GM18526 (cell line): Measurements from ENCODE around the gene RPL32.
A peak's percentile ranks its signal among the peaks of the same experiment; 100 is the strongest.

Experiments used
- POLR2A ChIP-seq: IDR thresholded peaks from 3 replicates; pipeline ENCODE4 v1.6.1; 2011; ENCODE audit not compliant: insufficient read length; ENCODE audit errors: extremely low read depth

Gene RPL32

DNA sequence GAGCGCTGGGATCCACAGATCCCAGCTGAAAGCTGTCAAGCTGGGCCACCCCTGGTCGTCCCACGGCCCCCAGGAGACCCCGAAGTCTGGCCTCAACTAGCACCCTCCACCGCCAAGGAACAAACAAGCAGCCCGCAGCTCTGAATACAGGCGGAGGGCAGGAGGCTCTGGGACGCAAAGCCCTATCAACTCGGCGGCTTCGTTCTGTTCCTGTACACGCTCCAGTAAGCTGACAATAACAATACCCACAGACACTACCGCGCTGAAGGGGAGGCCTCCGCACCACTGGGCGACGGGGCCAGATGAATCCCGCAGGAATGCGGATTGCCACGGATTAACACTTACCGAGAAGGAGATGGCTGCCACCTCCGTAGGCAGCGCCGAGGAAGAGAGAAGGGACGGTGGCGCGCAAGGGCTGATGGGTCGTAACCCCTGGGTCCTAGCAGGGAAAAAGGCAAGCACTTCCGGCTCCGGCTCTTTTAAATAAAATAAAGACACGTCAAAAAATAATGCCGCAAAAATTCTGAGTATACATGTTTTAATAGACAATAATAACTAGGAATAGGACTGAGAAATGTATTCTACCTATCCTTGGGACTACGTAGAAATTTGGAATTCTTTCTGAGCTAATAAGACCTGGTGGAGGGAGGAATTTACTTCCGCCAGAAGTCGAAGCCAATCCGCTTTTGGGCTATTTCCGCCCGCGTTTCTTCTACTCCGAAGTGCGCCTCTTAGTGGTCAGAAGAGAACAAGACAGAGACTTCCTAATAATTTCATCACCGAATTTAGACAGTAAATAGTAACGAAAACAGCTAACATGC is at the start of gene RPL32:
Gene RPL32 (minus strand): TSS at position 417 of the 821 bp plus-strand sequence. CDS start 1,328 bp downstream, outside the sequence.
- TF ChIP-seq POLR2A, result peak; percentile 97

DNA sequence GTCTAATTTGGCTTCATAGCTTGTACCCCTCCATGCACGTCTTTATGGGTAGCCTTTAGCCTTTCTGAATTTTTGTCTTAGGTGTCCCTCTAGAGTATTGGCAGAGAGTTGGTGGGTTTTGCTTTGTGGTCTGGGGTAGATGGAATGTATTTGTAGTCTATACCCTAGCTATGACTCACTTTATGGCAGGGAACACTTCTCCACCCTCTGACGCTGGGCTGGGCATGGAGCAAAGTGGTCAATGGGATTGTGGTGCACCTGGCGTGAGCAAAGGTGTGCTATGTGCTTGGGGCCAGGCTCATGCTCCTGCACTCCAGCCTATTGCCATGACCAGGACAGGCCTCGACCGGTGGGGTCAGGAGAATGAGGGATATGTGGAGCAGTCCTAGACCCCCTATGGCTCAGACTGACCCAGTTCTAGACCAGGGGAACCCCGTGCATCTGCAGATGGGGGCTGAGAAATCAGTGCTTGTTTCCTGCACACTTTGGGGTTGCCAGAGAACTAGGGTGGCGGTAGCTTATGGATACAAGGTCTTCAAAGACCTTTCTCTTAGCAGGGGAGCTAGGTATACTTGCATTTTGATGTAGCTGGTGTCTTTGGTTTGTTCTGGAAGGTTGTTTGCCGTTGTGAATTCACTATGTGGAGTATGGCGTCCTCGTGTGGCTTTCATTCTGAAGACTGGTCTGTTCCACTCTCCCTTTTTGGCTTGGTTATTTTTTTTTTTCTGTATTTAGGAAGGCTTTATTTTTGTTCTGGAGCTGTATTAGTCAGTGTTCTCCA is 49.4 kb upstream of the RPL32 start:
- no peak for TF ChIP-seq POLR2A

DNA sequence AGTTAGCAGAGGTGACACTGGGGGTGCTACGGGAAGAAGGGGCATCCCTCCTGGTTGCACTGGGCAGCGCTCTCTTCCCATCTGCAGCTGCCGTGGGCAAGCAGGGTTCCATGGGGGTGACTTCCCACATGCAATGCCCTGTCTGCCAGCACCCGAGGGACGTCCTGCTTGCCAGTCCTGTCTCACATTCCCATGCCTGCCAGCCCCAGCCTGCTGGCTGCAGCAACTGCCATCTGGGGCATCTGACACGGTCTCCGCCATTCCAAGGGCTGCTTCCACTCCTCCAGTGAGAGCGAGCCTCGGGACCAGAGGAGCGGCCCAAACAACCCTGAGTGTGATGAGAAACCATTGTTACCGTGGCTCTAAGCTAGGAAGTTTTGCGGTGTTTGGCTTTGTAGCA is 45.4 kb upstream of the RPL32 start:
- no peak for TF ChIP-seq POLR2A

- no peak for TF ChIP-seq POLR2A
Measured at GRCh38 chr3:12886106-12886679, 44.8 kb upstream of the RPL32 start.

DNA sequence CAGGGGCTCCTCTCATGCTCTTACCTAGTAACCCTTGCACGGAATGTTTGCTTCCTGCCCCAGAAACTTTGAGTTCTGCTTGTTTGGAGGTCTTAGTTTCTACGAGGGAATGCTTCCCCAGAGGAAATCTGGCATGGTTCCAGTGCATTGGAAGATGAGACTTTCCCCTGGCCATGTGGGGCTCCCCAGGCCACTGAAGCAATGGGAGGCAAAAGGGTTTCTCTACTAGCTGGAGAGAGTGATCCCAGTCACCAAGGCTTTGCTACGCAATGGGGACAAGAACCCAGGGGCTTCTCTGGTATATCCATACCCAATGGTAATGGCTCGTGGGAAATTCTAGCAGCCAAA is 44.2 kb upstream of the RPL32 start:
- TF ChIP-seq POLR2A, result no peak

DNA sequence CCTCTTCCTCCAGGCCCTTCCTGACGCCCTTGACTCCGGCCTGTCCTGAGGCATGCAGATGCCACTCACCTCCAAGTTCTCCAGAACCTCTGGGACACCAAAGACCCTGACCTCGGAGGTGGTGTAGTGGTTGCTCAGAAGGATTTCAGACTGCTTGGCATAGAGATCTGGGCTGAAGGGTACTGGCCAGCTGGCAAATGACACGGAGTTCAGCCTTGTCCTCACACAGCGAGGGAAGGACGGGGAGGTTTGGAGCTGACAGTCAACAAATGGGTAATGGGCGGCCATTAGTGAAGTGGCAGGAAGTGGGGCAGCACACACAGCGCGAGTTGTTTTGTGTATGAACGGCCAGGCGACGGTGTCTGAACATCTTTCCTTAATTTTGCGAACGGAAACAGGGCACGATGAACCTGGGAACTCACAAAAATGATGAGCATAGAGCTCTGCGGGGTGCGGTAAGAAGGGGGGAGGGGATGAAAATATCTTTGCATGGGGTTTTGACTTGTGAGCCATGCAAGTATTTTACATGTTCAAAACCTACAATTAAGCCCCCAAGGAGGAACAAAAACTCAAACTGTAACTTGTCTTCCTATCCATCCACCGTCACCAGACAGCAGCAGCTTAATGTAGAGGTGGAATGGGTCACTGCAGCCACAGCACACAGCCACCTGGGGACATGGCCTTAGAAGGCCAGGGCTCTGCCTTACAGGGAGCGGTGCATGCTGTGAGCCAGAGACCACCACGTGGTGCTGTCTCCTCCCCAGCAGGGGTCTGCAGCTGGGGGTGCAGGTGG is 43.6 kb upstream of the RPL32 start:
- no peak for TF ChIP-seq POLR2A

- TF ChIP-seq POLR2A, result no peak
Measured at GRCh38 chr3:12884186-12884680, 42.9 kb upstream of the RPL32 start.

DNA sequence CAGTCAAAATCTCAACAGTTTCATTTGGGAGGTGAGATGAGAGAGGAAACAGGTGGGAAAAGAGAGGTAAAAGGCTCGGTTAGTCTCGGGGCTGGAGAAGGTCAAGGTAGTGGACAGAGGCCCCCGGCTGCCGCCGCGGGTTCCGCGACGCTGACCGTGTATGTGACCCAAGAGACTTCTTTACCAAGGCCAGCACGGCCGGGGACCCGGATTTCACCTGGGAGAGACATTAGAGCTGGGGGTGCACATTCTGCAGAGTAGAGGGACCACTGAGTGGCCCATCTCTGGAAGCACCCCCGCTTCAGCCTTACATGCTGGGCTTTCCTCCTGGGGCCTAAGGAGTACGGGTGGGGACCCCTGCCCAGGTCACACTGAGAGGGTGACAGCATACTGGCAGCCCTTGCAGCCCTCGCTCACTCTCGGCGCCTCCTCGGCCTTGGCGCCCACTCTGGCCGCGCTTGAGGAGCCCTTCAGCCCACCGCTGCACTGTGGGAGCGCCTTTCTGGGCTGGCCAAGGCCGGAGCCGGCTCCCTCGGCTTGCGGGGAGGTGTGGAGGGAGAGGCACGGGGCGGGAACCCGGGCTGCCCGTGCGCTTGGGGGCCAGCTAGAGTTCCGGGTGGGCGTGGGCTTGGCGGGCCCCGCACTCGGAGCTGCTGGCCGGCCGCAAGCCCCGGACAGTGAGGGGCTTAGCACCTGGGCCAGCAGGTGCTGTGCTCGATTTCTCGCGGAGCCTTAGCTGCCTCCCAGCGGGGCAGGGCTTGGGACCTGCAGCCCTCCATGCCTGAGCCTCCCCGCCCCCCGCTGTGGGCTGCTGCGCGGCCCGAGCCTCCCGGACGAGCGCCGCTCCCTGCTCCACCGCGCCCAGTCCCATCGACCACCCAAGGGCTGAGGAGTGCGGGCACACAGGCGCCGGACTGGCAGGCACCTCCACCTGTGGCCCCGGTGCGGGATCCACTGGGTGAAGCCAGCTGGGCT is 41.3 kb upstream of the RPL32 start:
- no peak for TF ChIP-seq POLR2A

DNA sequence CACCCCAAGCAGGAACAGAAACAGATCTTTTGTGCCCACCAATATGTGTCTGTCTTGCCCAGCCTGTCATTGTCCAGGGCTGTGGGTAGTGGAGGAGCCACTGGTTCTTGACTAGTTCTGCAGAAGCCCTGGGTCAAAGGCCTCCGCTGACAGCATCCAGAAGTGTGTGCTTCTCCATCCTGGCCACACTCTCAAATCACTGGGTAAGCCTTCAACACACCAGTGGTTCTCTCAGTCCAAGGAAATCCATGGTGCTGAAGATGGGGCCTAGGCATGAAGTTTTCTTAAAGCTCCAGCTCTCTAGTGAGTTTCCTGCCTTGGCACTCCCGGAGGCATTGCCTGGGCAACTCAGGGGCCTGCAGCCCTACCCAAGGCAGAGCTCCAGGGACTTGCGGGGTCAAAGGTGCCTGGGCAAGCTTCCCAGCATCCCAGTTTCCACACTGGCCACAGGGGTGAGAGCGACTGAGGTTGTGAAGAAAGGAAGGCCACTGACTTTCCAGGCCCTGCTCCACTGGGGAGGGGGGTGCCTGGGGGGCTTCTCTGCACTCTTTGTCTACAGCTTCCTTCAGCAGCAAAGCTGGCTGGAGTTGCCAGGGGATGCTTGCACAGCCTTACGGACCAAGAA is 37.9 kb upstream of the RPL32 start:
- TF ChIP-seq POLR2A, result no peak

DNA sequence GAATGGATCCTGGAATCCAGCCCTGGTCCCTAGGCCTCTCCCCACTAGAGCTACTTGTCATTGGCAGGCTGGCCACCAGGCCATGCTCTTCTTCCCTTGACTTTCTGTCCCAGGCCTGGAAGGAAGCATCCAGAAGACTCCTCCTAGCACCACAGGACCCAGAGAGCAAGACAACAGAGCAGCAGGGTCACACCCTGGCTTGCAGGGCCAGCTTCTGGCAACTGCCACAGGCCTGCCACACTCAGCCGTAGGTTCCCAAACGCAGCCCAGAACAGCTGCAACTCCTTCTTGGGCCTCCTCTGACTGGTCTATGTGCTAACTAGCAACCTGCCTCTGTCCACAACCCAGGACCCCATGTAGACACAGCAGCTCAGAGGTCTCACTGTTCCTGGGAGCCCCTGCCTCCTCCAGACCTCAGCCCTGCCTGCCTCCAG is 36.8 kb upstream of the RPL32 start:
- TF ChIP-seq POLR2A, result no peak

DNA sequence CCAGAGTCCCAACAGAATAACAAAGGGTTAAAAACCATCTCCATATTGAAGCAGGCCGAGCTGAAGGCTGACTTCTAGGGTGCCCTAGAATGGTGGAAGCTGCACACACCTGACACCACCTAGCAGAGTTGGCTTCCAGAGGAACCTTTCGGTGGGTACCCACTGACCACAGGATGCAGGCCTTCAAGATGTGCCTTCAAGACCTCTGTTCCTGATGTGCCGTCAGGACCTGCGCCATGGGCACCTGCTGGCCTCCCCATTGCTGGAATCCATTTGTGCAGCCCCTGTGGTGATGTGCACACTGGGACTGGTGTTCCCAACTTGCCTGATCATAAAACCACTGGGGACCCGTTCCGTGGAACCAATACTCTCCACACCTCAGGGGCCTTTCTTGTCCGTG is 35.7 kb upstream of the RPL32 start:
- no peak for TF ChIP-seq POLR2A

- no peak for TF ChIP-seq POLR2A
Measured at GRCh38 chr3:12875857-12876836, 34.8 kb upstream of the RPL32 start.

DNA sequence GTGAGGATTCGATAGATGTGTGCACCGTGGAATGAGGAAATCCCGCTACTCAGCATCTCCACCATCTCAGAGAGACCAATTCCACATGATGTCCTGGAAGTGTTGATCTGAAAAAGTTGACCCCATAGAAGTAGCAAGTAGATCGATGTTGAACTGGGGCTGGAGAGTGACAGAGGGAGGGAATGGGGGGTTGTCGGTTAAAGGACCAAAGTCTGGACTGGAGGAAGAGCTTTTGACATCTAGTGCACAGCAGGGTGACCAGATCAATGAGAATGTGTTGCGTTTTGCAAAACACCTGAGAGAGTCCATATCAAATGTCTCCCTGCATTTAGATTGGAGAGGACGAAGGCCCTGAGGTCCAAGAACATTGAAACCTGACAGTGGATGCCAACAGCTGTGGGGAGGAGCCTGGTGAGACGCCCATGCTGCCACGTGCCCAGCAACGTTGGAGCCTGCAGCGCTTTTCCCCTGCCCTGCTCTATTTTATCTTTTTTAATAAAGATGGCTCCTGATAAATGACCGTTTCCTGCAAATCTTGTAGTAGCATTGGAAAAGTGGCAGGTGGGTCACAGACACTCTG is 30.1 kb upstream of the RPL32 start:
- TF ChIP-seq POLR2A, result no peak
